Neural progenitor cell (in vitro differentiated cells): ENCODE data around the gene FRS2.

Source experiments
- EZH2 ChIP-seq: fragments of 200-600 bp; sonication (generic); IDR thresholded peaks from 2 replicates; pipeline ENCODE4 v1.6.1; 2017; ENCODE audit warnings: antibody characterized with exemption, mild to moderate bottlenecking, moderate library complexity
- EZH2phosphoT487 ChIP-seq: fragments of 200-600 bp; sonication (generic); IDR thresholded peaks from 2 replicates; pipeline ENCODE4 v1.6.1; 2017; ENCODE audit warnings: antibody characterized with exemption
- TF ChIP-seq, protein P1 (sequence below): fragments of 200-600 bp; sonication (generic); IDR thresholded peaks from 2 replicates; pipeline ENCODE4 v1.5.1; 2017; ENCODE audit warnings: antibody characterized with exemption, mild to moderate bottlenecking

DNA sequence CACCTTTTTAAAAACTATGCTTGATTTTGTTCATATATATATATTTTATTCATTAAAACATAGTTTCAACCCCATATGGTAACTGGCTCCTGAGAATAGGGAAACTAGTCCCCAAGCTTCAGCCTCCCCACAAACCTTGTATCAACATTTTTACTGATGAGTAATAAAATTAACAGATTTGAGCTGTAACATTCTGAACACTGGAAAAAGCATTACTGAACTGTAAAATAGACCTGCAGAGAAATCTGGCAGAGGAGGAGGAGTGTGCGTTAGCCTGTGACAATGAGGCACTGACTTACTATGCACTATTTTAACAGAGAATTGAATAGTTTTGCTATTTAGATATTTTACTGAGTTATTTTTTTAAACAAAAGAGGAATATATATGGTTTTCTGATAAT lies 43.1 kb downstream of the FRS2 start:
- TF ChIP-seq EZH2, result no peak
- TF ChIP-seq, protein P1, sequence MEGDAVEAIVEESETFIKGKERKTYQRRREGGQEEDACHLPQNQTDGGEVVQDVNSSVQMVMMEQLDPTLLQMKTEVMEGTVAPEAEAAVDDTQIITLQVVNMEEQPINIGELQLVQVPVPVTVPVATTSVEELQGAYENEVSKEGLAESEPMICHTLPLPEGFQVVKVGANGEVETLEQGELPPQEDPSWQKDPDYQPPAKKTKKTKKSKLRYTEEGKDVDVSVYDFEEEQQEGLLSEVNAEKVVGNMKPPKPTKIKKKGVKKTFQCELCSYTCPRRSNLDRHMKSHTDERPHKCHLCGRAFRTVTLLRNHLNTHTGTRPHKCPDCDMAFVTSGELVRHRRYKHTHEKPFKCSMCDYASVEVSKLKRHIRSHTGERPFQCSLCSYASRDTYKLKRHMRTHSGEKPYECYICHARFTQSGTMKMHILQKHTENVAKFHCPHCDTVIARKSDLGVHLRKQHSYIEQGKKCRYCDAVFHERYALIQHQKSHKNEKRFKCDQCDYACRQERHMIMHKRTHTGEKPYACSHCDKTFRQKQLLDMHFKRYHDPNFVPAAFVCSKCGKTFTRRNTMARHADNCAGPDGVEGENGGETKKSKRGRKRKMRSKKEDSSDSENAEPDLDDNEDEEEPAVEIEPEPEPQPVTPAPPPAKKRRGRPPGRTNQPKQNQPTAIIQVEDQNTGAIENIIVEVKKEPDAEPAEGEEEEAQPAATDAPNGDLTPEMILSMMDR, result no peak
- no peak for TF ChIP-seq EZH2phosphoT487
